AG04449 (cell line): ENCODE measurements around the gene SYT13.

Source experiments
- CTCF ChIA-PET: fragments of 350-600 bp; formaldehyde crosslinking; extraction: SDS; loops from one replicate; lab custom pipeline; 2021; ENCODE audit warnings: antibody characterized with exemption; lab: Yijun Ruan, JAX
- POLR2A ChIA-PET: fragments of 400-600, 350-600 bp; formaldehyde crosslinking; extraction: SDS; loops from one replicate; lab custom pipeline; 2020; ENCODE audit warnings: antibody characterized with exemption, inconsistent platforms; lab: Yijun Ruan, JAX
- DNase-seq: peaks from one replicate; pipeline ENCODE4 v3.0.0-alpha.2; 2010; ENCODE audit warnings: low read depth, low spot score
- H3K4me3 ChIP-seq: 2 replicates; pipeline ENCODE4 v1.5.1; 2011; ENCODE audit warnings: low read depth, mild to moderate bottlenecking, control low read depth, low read length
- CTCF ChIP-seq: IDR thresholded peaks from one replicate; pipeline ENCODE4 v1.5.1; 2011; ENCODE audit warnings: mild to moderate bottlenecking, moderate library complexity, low read length, control low read depth, inconsistent platforms; ENCODE audit not compliant: insufficient read depth; ENCODE audit errors: missing control alignments

The SYT13 gene

GRCh38 chr11:45304992-45305335 lies 18.8 kb upstream of the SYT13 start:
- DNase-seq: no peak
- CTCF ChIA-PET: interaction anchor here (1.0 to 4.2 kb wide), 4 partner anchors 11 to 201 kb away, joined by 3 to 22 read pairs (median 4); no protein-coding TSS in a partner anchor
- H3K4me3 ChIP-seq: no peak overlapping the region
- TF ChIP-seq CTCF: no peak
- POLR2A ChIA-PET: no interaction called here

GRCh38 chr11:45304111-45304991 lies 18.2 kb upstream of the SYT13 start:
- H3K4me3 ChIP-seq: no peak overlapping the region
- ChIA-PET POLR2A (no interaction called here), CTCF (interaction anchor here (1.0 to 1.7 kb wide), 4 partner anchors 10 to 201 kb away, joined by 3 to 6 read pairs (median 4); no protein-coding TSS in a partner anchor)
- no peak for TF ChIP-seq CTCF
- no peak for DNase-seq

- CTCF ChIA-PET: interaction anchor here (1.7 to 4.7 kb wide), 2 partner anchors 11 to 193 kb away, joined by 6 to 29 read pairs; no protein-coding TSS in a partner anchor
- no peak for TF ChIP-seq CTCF
- H3K4me3 ChIP-seq: no peak overlapping the region
- POLR2A ChIA-PET: no interaction called here
- DNase-seq: no peak
Measured at GRCh38 chr11:45303316-45303715, 17.2 kb upstream of the SYT13 start.

GRCh38 chr11:45301537-45302246 lies 15.6 kb upstream of the SYT13 start:
- DNase-seq: no peak
- no peak overlapping the region for H3K4me3 ChIP-seq
- no peak for TF ChIP-seq CTCF
- ChIA-PET POLR2A (no interaction called here), CTCF (interaction anchor here (1.1 to 4.7 kb wide), 3 partner anchors 9 to 365 kb away, joined by 3 to 29 read pairs (median 5); no protein-coding TSS in a partner anchor)

- no peak overlapping the region for H3K4me3 ChIP-seq
- TF ChIP-seq CTCF: no peak
- POLR2A ChIA-PET: no interaction called here
- no peak for DNase-seq
- CTCF ChIA-PET: interaction anchor here (4.7 kb wide), 1 partner anchor 191 kb away, joined by 29 read pairs; no protein-coding TSS in a partner anchor
Measured at GRCh38 chr11:45300715-45301114, 14.6 kb upstream of the SYT13 start.

- ChIA-PET CTCF (interaction anchor here (1.2 to 4.7 kb wide), 2 partner anchors 189 to 362 kb away, joined by 4 to 29 read pairs; no protein-coding TSS in a partner anchor), POLR2A (no interaction called here)
- DNase-seq: no peak
Measured at GRCh38 chr11:45298718-45299117, 12.6 kb upstream of the SYT13 start.

More at GRCh38 chr11:45298718-45299117, 12.6 kb upstream of the SYT13 start:
- TF ChIP-seq CTCF: no peak
- H3K4me3 ChIP-seq: no peak overlapping the region
